ENCODE data around the gene MC3R. TPM values are rescaled to one million over a fixed set of nuclear protein-coding genes. Genes with fewer than 3 reads are reported as not detected.

Gene MC3R
- total RNA-seq, 1 donor from 2014 or later, result not detected

- intact Hi-C loops (cut with DNase I), result loop anchor here (5.0 kb wide), 1 partner anchor 97 kb away; no protein-coding TSS in a partner anchor
- DNase-seq (ENCODE audit: low spot score), result no peak
Observed at GRCh38 chr20:56245761-56246160, 2.8 kb upstream of the MC3R start.

- intact Hi-C loops (cut with DNase I), result loop anchor here (5.0 kb wide), 1 partner anchor 93 kb away; no protein-coding TSS in a partner anchor
- no peak for DNase-seq (ENCODE audit: low spot score)
Observed at GRCh38 chr20:56249244-56249955, 868 bp downstream of the MC3R start.

GRCh38 chr20:56249956-56250355 lies 1.4 kb downstream of the MC3R start:
- intact Hi-C loops (cut with DNase I), result loop anchor here (5.0 kb wide), 1 partner anchor 92 kb away; no protein-coding TSS in a partner anchor
- DNase-seq (ENCODE audit: low spot score), result no peak

- no peak for DNase-seq (ENCODE audit: low spot score)
- intact Hi-C loops (cut with DNase I), result no loop called here
Observed at GRCh38 chr20:56257604-56258003, 9.1 kb downstream of the MC3R start.

- DNase-seq (ENCODE audit: low spot score), result no peak
- intact Hi-C loops (cut with DNase I), result no loop called here
Observed at GRCh38 chr20:56259948-56260347, 11.4 kb downstream of the MC3R start.

- intact Hi-C loops (cut with DNase I), result no loop called here
Observed at GRCh38 chr20:56268536-56268935, 20.0 kb downstream of the MC3R start.

GRCh38 chr20:56271974-56272373 lies 23.4 kb downstream of the MC3R start:
- intact Hi-C loops (cut with DNase I), result no loop called here
- no peak for DNase-seq (ENCODE audit: low spot score)

More at GRCh38 chr20:56268536-56268935, 20.0 kb downstream of the MC3R start:
- DNase-seq (ENCODE audit: low spot score), result no peak

GRCh38 chr20:56273491-56273890 lies 25.0 kb downstream of the MC3R start:
- no peak for DNase-seq (ENCODE audit: low spot score)
- intact Hi-C loops (cut with DNase I), result no loop called here

GRCh38 chr20:56274156-56274555 lies 25.6 kb downstream of the MC3R start:
- intact Hi-C loops (cut with DNase I), result no loop called here
- DNase-seq (ENCODE audit: low spot score), result no peak

- intact Hi-C loops (cut with DNase I), result no loop called here
- no peak for DNase-seq (ENCODE audit: low spot score)
Observed at GRCh38 chr20:56278196-56278595, 29.7 kb downstream of the MC3R start.

GRCh38 chr20:56285496-56285895 lies 37.0 kb downstream of the MC3R start:
- intact Hi-C loops (cut with DNase I), result no loop called here
- DNase-seq (ENCODE audit: low spot score), result no peak

GRCh38 chr20:56289652-56290051 lies 41.1 kb downstream of the MC3R start:
- DNase-seq (ENCODE audit: low spot score), result no peak
- intact Hi-C loops (cut with DNase I), result no loop called here

GRCh38 chr20:56299362-56299761 lies 50.8 kb downstream of the MC3R start:
- intact Hi-C loops (cut with DNase I), result no loop called here
- no peak for DNase-seq (ENCODE audit: low spot score)

Other genes starting within 250 kb of the MC3R start
- gene CBLN4, start 243.2 kb upstream of the MC3R start, total RNA-seq, result 0.27 TPM
- gene FAM210B, start 110.2 kb downstream of the MC3R start, total RNA-seq, result 41.5 TPM
- 3.2 TPM for gene AURKA, start 143.5 kb downstream of the MC3R start, total RNA-seq
- 15.3 TPM for gene CSTF1, start 143.9 kb downstream of the MC3R start, total RNA-seq
- gene CASS4, start 163.5 kb downstream of the MC3R start, total RNA-seq, result 0.30 TPM
- gene RTF2, start 219.9 kb downstream of the MC3R start, total RNA-seq, result 76.0 TPM